GM04504 (cell line): Measurements from ENCODE around the gene GRHL3.

ENCODE experiments used
- DNase-seq: peaks from one replicate; pipeline ENCODE4 v3.0.0-alpha.2; 2012; ENCODE audit warnings: low read depth

GRHL3 gene

GRCh38 chr1:24393892-24394291, 74.7 kb downstream of the GRHL3 start:
- peak; percentile 70 for DNase-seq

DNA sequence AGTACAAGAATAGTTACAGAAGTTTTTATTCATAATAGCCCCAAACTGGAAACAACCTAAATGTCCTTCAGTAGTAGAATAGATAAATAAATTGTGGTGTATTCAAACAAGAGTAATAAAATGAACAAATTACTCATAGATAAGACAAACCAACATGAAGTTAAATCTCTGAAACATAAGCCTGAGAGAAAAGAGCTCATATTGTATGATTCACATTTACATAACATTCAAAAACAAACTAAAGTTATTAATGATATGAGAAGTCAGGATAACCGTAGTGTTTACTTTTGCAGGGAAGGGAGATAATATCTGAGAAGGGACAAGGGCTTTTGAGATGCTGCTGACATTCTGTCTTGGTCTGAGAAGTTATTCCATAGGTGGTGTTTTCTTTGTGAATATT, 80.9 kb downstream of the GRHL3 start:
- no peak for DNase-seq

GRCh38 chr1:24403806-24404205, 84.6 kb downstream of the GRHL3 start:
- no peak for DNase-seq
